ENCODE measurements around the gene SRSF3.
"Not testable (repeated sequence)": the region's sequence is repeated elsewhere in the genome, so short reads cannot be mapped to it uniquely, and the experiment has no call there.

The SRSF3 gene

GRCh38 chr6:36605143-36605542, 11.0 kb downstream of the SRSF3 start:
- no peak for DNase-seq (ENCODE audit: low read depth)

DNA sequence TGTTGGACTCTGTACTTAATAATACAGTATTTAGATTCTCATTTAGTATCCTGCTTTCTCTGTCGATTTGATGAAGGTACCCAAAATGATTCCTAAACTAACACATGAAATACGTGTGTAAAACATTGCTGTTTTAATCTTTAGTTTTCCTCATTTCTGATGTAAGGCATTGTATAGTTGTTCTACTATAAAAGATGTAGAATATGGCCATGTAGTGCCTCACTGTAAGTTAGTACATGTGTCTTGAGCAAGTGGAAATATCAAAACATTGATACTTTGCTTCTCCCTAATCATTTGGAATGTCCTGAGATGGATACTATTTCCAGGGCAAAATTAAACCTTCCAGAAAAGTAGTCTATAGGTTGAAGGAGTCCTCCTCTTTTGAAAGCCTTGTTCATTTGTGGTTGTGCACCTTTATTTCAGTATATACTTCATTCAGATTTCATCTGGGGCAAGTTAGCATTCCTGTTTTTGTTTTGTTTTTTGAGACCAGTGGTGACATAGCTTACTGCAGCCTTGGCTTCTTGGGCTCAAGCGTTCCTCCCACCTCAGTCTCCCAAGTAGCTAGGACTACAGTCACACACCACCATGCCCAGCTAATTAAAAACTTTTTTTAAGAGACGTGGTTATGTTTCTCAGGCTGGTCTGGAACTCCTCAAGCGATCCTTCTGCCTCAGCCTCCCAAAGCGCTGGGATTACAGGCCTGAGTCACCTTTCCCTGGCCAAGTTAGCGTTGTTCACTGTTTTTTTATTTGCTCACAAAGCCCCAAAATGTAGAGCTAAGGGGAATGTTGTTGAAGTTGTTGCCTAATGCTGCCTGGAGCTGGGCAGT, 11.6 kb downstream of the SRSF3 start:
- no peak for DNase-seq (ENCODE audit: low read depth)

DNA sequence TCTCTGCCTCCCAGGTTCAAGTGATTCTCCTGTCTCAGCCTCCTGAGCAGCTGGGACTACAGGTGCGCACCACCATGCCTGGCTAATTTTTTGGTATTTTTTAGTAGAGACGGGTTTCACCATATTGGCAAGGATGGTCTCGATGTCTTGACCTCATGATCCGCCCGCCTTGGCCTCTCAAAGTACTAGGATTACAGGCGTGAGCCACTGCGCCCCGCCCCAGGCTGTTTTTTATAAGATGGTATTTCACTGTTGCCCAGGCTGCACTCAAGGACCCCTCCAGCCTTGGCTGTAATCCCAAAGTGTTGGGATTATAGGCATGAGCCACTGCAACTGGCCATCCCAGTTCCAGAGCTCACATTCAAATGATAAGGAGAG, 13.1 kb downstream of the SRSF3 start:
- DNase-seq (ENCODE audit: low read depth): not testable (repeated sequence)

DNA sequence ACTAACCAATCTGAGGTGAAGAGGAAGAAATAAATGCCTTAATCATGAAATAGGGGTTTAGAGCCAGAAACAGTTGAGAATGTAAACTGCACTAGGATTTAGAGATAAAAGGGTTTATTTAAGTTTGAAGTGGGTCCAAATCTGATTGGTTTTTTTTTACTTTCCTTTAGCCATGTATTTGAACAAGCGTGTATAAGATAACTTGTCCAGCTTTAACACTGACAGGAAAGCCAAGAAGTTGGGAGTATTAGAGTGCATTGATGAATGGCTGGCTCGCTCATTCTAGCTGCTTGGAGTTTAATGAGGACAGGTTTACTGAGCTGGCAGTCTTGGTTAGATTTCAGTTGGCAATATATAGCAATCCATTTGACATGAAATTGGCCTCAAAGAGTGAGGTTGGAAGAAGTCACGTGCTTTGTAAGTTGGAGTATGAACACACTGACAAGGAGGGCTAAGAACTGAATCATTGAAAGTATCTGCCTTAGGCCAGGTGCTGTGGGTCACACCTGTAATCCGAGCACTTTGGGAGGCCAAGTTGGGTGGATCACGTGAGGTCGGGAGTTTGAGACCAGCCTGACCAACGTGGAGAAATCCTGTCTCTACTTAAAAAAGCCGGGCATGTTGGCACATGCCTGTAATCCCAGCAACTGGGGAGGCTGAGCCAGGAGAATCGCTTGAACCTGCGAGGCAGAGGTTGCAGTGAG, 13.7 kb downstream of the SRSF3 start:
- DNase-seq (ENCODE audit: low read depth): no peak

GRCh38 chr6:36608788-36609563, 14.8 kb downstream of the SRSF3 start:
- no peak for DNase-seq (ENCODE audit: low read depth)

DNA sequence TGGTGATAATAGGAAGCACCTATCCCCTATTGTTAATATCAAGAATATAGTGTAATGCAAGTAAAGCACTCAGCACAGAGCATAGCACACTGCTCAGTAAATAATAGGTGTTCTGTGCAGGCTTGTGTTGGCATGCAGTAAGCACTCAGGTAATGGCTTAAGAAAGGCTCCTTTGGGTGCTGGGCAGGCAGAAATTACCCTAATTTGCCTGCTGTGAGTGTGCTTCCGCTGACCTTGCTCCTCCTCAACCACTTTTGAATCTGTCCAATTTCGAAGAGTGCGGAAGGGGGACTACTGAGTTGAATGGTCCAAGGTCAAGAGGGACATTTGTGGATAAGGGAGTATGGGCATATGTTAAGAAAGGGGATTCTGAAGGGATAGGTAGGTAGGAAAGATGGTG, 15.4 kb downstream of the SRSF3 start:
- DNase-seq (ENCODE audit: low read depth): no peak

DNA sequence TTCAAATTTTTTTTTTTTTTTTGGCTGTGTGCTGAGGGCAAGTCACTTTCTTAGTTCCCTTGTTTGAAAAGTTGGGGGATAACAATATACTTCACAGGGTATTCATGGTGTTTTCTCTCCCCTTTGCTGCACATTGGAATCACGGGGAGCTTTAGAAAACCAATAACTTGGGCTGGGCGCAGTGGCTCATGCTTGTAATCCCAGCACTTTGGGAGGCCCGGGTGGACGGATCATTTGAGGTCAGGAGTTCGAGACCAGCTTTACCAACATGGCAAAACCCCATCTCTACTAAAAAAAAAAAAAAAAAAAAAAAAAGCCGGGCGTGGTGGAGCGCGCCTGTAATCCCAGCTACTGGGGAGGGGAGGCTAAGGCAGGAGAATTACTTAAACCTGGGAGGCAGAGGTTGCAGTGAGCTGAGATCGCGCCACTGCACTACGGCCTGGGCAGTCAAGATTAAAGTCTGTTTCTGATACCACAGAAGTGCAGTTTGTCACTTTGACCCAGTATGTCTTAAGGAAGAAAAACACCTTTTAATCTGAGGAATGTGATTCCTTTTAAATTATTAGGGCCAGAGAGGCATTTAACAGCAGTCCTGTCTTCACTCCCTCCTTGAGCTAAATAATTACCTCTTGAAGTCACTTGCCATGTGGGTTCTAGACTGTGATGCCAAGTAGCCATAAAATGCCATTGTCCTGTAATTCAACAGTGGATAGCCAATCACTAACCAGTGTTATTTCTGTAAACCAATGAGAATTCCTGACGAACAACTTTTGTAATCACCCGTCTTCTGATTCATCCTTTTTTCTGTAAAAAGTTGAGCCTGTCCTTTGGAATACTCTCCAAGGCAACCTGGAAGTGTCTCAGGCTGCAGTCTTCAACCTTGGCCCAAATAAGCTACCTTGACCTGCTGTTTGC, 16.1 kb downstream of the SRSF3 start:
- DNase-seq (ENCODE audit: low read depth): no peak

DNA sequence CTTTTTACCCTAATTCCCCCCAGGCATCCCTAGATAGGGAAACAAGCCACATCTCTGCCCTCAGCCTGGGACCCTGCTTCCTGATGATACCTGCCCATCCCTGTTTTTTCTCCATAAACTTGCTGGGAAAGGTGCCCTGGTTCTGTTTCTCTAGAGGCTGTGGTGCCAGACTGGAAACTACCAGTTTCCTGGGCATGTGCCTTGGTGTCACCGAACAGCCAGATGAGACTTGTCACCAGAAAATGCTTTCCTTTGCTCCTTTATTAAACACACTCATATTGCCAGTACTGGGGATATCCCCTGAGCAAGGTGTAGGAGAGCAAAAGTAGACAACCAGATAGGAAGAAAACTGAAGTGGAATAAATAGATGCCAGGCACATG, 16.8 kb downstream of the SRSF3 start:
- no peak for DNase-seq (ENCODE audit: low read depth)

- not testable (repeated sequence) for DNase-seq (ENCODE audit: low read depth)
These were observed 17.5 kb downstream of the SRSF3 start for GRCh38 chr6:36611679-36612078.

DNA sequence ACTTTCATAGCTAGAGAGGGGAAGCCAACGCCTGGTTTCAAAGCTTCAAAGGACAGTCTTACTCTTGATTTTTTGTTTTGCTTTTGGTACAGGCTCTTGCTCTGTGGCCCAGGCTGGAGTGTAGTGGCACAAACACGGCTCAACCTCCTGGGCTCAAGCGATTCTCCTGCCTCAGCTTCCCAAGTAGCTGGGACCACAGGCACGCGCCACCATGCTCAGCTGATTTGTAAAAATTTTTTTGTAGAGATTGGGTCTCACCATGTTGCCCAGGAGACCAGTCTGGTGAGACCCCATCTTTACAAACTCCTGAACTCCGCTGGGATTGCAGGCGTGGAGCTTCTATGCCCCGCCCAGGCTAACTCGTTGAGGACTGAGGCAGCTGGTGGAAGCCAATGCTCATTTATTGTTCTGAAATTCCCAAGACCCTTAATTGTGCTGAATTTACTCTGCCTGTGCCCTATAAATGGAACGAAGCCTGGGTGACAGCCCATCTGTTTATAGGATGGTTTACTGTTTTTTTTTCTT, 18.0 kb downstream of the SRSF3 start:
- DNase-seq (ENCODE audit: low read depth): no peak

DNA sequence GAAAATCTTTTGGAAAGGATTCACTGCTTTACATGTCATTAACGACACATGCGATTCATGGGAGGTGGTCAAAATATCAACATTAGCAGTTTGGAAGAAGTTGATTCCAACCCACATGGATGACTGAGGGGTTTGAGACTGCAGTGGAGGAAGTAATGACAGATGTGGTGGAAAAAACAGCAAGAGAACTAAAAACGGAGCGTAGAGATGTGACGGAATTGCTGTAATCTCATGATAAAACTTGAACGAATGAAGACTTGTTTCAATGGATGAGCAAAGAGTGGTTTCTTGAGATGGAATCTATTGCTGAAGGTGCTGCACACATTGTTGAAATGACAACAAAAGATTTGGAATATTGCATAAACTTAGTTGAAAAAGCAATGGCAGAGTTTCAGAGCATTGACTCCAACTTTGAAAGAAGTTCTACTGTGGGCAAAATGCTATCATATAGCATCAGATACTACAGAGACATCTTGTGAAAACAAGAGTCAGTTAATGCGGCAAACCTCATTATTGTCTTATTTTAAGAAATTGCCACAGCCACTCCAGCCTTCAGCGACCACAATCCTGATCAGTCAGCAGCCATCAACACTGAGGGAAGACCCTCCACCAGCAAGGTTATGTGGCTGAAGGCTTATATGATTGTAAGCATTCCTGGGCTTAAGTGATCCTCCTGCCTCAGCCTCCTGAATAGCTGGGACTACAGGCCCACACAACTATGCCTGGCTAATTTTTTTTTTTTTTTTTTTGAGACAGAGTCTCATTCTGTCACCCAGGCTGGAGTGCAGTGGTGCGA, 19.2 kb downstream of the SRSF3 start:
- DNase-seq (ENCODE audit: low read depth): no peak

GRCh38 chr6:36615018-36615761, 21.0 kb downstream of the SRSF3 start:
- no peak for DNase-seq (ENCODE audit: low read depth)

GRCh38 chr6:36616893-36617521, 22.8 kb downstream of the SRSF3 start:
- no peak for DNase-seq (ENCODE audit: low read depth)

DNA sequence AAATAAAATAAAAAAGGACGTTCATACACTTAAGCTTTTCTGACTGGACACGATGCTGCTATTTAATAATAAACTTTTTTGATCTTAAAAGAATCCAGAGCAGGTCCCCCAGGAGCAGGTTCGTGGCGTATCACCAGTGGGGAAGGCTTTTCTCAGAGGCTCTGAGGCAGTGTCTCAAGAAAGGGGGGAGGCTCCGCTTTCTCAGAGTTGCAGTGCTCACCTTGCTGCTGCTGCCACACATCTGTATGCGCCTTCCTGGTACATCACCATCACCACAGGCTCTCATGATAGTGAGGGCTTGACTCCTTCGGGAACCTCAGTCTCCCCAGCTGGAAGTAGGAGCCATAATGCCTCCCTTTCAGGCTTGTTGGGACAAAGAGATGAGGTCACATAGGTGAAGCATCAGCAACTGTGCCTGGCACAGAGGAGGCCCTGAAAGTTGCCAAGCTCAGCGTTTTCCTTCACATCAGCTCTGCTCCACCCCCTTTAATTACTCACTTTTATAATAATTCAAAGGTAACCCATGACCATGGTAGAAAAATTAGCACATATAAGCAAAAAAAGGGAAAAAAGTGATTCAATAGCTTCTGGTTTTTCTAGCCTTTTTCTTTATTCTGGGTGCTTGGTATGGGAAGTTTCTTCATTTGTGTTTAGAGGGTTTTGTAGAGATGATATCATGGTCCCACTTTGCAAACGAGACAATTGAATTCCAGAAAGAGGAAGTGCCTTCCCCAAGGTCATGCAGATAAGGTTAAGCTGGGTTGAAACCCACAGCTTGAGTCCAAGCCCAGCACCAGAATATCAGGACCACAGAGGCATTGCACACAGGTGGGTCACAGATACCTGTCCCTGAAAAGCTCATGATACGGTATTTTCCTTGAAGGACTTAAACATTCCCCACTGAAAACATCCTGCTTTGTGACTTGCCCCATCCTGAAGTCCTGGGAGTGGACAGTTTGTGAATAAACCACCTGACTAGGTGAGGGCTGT, 24.5 kb downstream of the SRSF3 start:
- no peak for DNase-seq (ENCODE audit: low read depth)

DNA sequence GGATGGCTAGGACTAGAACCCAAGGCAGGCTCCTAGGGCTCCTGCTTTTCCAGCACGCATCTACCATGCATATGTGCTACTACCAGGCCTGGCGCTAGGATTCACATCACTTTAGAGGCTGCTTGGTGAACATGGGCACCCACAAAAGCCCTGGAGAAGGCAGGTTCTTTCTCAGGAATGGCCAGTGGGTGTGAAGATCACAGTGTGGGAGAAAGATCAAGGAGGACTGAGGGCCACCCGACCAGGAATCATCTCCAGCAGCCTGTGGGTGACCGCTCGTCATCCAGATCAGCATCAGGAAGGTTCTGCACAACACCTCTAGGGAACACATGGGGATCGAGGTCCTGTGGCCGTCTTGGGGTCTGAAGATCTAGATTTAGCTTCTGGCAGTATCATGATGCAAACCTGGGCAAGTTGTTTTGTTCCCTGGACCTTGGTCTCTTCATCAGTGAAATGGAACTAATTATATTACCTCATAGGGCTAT, 27.3 kb downstream of the SRSF3 start:
- DNase-seq (ENCODE audit: low read depth): no peak

- no peak for DNase-seq (ENCODE audit: low read depth)
These were observed 28.9 kb downstream of the SRSF3 start for GRCh38 chr6:36622901-36623546.
